Measurements from ENCODE around the gene EML4.

EML4 gene

DNA sequence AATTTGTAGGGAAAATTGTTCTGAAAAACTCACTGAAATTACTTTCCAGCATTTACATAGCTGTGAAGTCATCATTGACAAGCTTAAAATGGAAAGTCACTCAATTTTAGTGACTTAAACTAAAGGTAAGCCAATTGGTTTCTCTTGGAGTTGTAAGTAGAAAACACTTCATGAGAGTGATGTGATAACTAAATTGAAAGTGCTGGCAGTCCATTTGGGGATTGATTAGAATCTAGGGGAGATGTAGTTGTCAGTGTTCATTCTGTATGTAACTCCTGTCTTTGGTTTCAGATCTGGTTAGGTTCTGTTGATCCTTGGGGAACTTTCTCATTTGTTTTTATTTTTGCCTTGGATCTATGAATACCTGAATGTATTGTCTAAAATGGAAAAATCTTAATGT is 138.0 kb downstream of the EML4 start:
- ChIA-PET CTCF (interaction anchor here (1.0 to 1.6 kb wide), 3 partner anchors 10 to 14 kb away, joined by 3 to 4 read pairs (median 3); no protein-coding TSS in a partner anchor), POLR2A (no interaction called here)
- no peak for TF ChIP-seq CTCF (IDR thresholded peaks at IDR 0.05; ENCODE audit: control extremely low read depth, extremely low read depth, low read depth, missing control alignments)
- DNase-seq (ENCODE audit: extremely low spot score), result no peak

- TF ChIP-seq CTCF (IDR thresholded peaks at IDR 0.05; ENCODE audit: control extremely low read depth, extremely low read depth, low read depth, missing control alignments), result no peak
- no peak for DNase-seq (ENCODE audit: extremely low spot score)
- CTCF ChIA-PET, result interaction anchor here (0.9 kb wide), 1 partner anchor 21 kb away, joined by 3 read pairs; no protein-coding TSS in a partner anchor
- POLR2A ChIA-PET, result no interaction called here
These were observed 140.2 kb downstream of the EML4 start for GRCh38 chr2:42309366-42309765.

DNA sequence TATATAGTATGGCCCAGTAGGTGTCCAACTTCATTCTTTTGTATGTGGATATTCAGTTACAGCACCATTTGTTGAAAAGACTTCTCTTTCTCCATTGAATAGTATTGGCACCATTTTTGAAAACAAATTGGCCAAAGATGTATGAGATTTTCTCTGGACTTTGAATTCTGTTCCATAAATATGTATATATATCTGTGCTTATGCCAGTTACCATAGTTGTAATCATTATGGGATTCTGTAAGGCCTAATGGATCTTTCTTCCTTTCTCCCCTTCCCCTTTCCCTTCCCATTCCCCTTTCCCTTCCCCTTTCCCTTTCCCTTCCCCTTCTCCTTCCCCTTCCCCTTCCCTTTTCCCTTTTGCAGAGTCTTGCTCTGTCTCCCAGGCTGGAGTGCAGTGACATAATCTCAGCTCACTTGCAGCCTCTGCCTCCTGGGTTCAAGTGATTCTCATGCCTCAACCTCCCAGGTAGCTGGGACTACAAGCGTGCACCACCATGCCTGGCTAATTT is 140.9 kb downstream of the EML4 start:
- no peak for TF ChIP-seq CTCF (IDR thresholded peaks at IDR 0.05; ENCODE audit: control extremely low read depth, extremely low read depth, low read depth, missing control alignments)
- ChIA-PET POLR2A (no interaction called here), CTCF (no interaction called here)
- DNase-seq (ENCODE audit: extremely low spot score), result no peak

DNA sequence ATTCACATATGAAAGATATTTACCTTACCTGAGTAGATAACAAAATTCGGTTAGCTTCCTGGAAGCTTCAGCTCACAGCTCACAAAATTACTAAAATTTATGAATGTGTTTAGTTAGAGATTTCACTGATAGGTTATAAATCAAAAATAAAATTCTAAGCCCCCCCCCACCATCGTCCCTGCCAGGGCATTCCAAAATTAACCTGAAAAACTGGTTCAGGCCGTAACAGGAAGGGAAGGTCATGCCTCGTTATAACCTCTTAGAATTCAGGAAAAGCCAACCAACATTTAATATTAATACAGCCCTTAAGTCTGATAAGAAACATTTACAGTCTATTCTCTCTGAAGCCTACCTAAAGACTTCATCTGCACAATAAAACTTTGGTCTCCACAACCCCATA is 143.0 kb downstream of the EML4 start:
- no peak for TF ChIP-seq CTCF (IDR thresholded peaks at IDR 0.05; ENCODE audit: control extremely low read depth, extremely low read depth, low read depth, missing control alignments)
- CTCF ChIA-PET, result interaction anchor here (0.8 to 1.6 kb wide), 3 partner anchors 9 to 21 kb away, joined by 3 read pairs; no protein-coding TSS in a partner anchor
- POLR2A ChIA-PET, result no interaction called here
- DNase-seq (ENCODE audit: extremely low spot score), result no peak

GRCh38 chr2:42314892-42315468 is 145.8 kb downstream of the EML4 start:
- no peak for DNase-seq (ENCODE audit: extremely low spot score)
- ChIA-PET CTCF (interaction anchor here (1.9 kb wide), 1 partner anchor 13 kb away, joined by 5 read pairs; no protein-coding TSS in a partner anchor), POLR2A (no interaction called here)
- no peak for TF ChIP-seq CTCF (IDR thresholded peaks at IDR 0.05; ENCODE audit: control extremely low read depth, extremely low read depth, low read depth, missing control alignments)

- CTCF ChIA-PET, result interaction anchor here (1.0 to 1.9 kb wide), 4 partner anchors 9 to 221 kb away, joined by 3 to 5 read pairs (median 4); no protein-coding TSS in a partner anchor
- DNase-seq (ENCODE audit: extremely low spot score), result no peak
- POLR2A ChIA-PET, result no interaction called here
- TF ChIP-seq CTCF (IDR thresholded peaks at IDR 0.05; ENCODE audit: control extremely low read depth, extremely low read depth, low read depth, missing control alignments), result no peak
These were observed 146.8 kb downstream of the EML4 start for GRCh38 chr2:42315844-42316470.

Measured in GM10248 (cell line).